SK-N-SH treated with all-trans-retinoic acid at 6 μM for 48 hours (cell line): ENCODE results near the gene CDYL.

Source experiments
- CSDC2 ChIP-seq: fragments of 250-450 bp; sonication (Bioruptor Pico); IDR thresholded peaks from 2 replicates; pipeline ENCODE4 v1.5.0; 2020; ENCODE audit warnings: mild to moderate bottlenecking, moderate library complexity
- ISL1 ChIP-seq: fragments of 250-450 bp; sonication (Bioruptor Pico); IDR thresholded peaks from 2 replicates; pipeline ENCODE4 v2.1.2; 2022; ENCODE audit warnings: mild to moderate bottlenecking, moderate library complexity
- TOX ChIP-seq: fragments of 250-450 bp; sonication (Bioruptor Pico); IDR thresholded peaks from 2 replicates; pipeline ENCODE4 v1.8.0; 2021; ENCODE audit warnings: mild to moderate bottlenecking, moderate library complexity, borderline replicate concordance
- ZFP30 ChIP-seq: fragments of 450-650 bp; formaldehyde crosslinking; IDR thresholded peaks from 2 replicates; pipeline ENCODE4 v1.5.0; 2022; ENCODE audit warnings: mild to moderate bottlenecking, moderate library complexity

DNA sequence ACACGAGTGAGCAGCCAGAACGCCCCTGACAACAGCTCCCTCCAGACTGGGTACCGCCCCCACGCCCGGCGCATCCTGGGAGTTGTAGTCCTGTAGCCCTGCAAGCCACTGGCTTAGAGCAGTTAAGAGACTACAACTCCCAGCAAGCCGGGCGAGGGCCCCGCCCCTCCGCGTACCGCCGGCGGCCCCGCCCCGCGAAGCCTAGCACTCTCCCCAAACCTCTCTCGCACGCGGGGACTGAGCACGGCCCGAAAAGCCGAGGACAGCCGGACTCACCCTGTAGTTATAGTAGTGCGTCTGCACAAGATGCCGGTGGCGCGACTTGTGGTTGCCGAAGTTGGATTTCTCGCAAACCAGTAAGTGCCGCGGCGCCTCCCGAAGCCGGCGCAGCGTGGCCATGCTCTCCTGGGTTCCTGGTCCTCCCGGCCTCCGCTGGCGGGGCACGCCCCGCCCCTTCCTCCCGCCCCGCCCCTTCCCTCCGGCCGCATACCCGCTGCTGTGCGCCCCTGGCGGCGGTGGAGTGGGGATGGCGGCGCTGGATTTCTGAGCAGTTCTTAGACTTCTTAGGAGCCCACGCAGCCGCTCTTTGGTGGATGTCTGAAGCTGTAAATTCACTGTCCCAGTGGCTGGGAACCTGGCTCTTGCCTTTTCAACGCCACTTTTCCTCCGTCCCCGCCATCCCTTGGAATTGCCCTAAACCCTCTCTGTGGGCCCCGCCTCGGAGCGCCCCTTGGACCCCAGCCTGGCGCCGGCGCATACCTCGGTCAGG lies 227.6 kb downstream of the CDYL start, which contains the start of gene RPP40:
- TF ChIP-seq ZFP30 (CRISPR knock-in tag) (no peak), ISL1 (CRISPR knock-in tag) (no peak), TOX (CRISPR knock-in tag) (no peak), CSDC2 (CRISPR knock-in tag) (no peak)
